Measurements from ENCODE around the gene ACIN1.
"Not testable (repeated sequence)": the region's sequence is repeated elsewhere in the genome, so short reads cannot be mapped to it uniquely, and the experiment has no call there.

ACIN1 gene

DNA sequence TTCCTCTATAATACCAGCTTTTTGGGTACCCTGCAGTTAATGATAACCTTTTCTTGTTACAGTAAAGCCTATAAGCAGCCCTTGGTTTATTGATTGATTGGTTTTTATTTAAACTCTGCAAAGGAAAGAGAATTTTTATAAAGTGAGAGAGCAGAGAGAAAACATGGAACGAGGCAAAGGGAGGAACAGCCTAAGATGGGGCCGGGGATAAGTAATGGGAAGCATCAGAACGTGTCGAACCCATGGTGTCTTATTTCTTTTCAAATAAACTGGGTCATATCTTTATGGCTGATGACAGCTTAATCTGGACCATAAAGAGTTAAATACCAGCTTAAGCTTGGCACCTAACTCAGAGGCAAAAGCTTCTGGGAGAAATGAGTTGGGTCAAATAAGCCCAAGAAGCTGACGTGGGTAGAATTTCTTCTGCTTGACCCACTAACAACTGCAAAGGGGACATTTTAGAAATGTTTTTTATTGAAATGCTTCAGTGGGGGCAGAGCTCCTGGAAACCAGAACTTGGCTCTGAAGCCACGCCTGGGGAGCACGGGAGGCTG is 73.0 kb downstream of the ACIN1 start:
- no peak for TF ChIP-seq CTCF (conservative IDR thresholded peaks at IDR 0.05; ENCODE audit: low read length)
- no peak overlapping the region for H3K4me3 ChIP-seq (ENCODE audit: low read length)
- DNase-seq (ENCODE audit: low read depth), result no peak

DNA sequence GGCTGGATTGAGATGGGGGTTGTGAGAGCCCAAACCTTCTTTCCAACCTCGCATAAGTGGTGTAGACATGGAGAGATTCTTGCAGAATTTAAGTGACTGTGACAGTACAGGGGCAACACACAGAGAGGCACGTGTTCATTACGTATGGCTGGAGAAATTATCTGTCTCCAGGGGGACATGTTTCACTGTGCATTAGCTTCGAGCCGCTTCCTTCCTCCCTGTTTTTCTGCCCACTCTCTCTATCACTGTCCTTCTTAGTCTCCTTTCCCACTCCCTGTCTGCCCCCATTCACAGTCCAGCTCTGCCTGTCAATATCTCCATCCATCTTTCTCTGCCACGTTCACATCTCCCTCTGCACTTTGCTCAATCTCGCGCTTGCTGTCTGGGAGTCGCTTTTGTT is 73.5 kb downstream of the ACIN1 start:
- DNase-seq (ENCODE audit: low read depth), result no peak
- no peak overlapping the region for H3K4me3 ChIP-seq (ENCODE audit: low read length)
- no peak for TF ChIP-seq CTCF (conservative IDR thresholded peaks at IDR 0.05; ENCODE audit: low read length)

- DNase-seq (ENCODE audit: low read depth), result no peak
- no peak overlapping the region for H3K4me3 ChIP-seq (ENCODE audit: low read length)
- TF ChIP-seq CTCF (conservative IDR thresholded peaks at IDR 0.05; ENCODE audit: low read length), result no peak
Observed at GRCh38 chr14:23020143-23021128, 74.5 kb downstream of the ACIN1 start.

GRCh38 chr14:23018107-23018506 is 76.8 kb downstream of the ACIN1 start:
- no peak overlapping the region for H3K4me3 ChIP-seq (ENCODE audit: low read length)
- no peak for TF ChIP-seq CTCF (conservative IDR thresholded peaks at IDR 0.05; ENCODE audit: low read length)
- no peak for DNase-seq (ENCODE audit: low read depth)

DNA sequence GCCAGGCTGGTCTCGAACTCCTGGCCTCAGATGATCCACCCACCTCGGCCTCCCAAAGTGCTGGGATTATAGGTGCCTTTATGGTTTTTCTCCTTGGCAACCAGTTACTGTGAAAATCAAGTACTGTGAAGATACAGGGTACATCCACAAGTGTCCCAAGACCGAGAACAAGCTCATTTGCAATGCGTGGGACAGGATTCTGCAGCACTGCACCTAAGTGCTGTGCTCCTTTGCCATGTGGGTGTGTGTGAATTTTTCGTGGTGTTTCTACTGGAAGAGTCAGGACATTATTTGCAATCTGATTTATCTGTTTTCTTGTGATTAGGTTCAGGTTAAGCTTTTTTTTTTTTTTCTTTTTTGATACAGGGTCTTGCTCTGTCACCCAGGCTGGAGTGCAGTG is 77.8 kb downstream of the ACIN1 start:
- H3K4me3 ChIP-seq (ENCODE audit: low read length), result no peak overlapping the region
- no peak for TF ChIP-seq CTCF (conservative IDR thresholded peaks at IDR 0.05; ENCODE audit: low read length)
- no peak for DNase-seq (ENCODE audit: low read depth)

- no peak for TF ChIP-seq CTCF (conservative IDR thresholded peaks at IDR 0.05; ENCODE audit: low read length)
- DNase-seq (ENCODE audit: low read depth), result no peak
Observed at GRCh38 chr14:23015618-23016017, 79.3 kb downstream of the ACIN1 start.

GRCh38 chr14:23013749-23014054 is 81.2 kb downstream of the ACIN1 start:
- DNase-seq (ENCODE audit: low read depth); H3K4me3 ChIP-seq (ENCODE audit: low read length): not testable (repeated sequence)

More at GRCh38 chr14:23015618-23016017, 79.3 kb downstream of the ACIN1 start:
- H3K4me3 ChIP-seq (ENCODE audit: low read length), result no peak overlapping the region

Data from AG10803 (cell line).